SK-N-DZ (cell line): Measurements from ENCODE around the gene INSL3. TPM values are rescaled to one million over a fixed set of nuclear protein-coding genes. Genes with fewer than 3 reads are reported as not detected.

Source experiments
- DNase-seq: peaks from one replicate; pipeline ENCODE4 v3.0.0-alpha.2; 2015; ENCODE audit warnings: low spot score
- polyA plus RNA-seq, 2 experiments: library from polyadenylated mRNA; depleted of rRNA; stranded (reverse); fragments of >200 nt; gene quantifications; 2 replicates each; pipeline ENCODE4 v1.2.3, GENCODE V29; 2014

The INSL3 gene, protein sequence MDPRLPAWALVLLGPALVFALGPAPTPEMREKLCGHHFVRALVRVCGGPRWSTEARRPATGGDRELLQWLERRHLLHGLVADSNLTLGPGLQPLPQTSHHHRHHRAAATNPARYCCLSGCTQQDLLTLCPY
- polyA plus RNA-seq (2014; cell fraction: cytosol; rRNA removed) = not detected in 2 replicates
- polyA plus RNA-seq (2014; cell fraction: nucleus; rRNA removed) = not detected in 2 replicates

DNA sequence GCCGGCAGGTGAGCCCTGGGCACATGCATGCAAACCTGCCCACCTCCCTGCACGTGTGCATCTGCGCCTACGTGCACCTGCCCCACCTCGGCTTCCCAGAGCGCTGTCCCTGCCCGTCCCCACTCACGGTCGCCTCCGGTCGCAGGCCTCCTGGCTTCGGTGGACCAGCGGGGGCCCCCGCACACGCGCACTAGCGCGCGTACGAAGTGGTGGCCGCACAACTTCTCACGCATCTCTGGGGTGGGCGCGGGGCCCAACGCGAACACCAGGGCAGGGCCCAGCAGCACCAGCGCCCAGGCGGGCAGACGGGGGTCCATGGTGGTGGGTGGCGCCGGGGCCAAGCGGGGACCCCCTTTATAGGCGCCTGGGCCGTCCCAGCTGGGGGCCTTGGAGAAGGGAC, at the start of gene INSL3:
Gene INSL3 (minus strand): TSS at position 330 of the 400 bp plus-strand sequence. CDS start 13 bp downstream, at position 317.
- no peak for DNase-seq

DNA sequence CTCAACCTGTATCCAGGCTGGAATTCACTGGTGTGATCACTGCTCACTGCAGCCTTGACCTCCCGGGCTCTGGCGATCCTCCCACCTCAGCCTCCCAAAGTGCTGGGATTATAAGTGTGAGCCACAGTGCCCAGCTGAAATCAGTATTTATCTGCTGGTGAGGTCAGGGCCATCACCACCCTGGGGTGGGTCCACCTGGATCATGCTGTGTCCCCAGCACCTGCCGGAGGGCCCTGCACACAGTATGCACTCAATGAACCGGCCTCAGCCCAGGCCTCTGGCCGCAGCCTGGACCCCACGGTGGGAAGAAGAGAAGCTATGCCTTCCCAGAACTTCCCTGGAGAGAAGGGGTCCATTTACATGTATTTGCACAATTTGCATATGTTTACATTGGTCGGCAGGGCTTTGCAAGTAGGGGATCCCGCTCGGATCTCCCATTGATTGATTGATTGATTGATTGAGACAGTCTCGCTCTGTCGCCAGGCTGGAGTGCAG, 47.8 kb upstream of the INSL3 start:
- DNase-seq = no peak

DNA sequence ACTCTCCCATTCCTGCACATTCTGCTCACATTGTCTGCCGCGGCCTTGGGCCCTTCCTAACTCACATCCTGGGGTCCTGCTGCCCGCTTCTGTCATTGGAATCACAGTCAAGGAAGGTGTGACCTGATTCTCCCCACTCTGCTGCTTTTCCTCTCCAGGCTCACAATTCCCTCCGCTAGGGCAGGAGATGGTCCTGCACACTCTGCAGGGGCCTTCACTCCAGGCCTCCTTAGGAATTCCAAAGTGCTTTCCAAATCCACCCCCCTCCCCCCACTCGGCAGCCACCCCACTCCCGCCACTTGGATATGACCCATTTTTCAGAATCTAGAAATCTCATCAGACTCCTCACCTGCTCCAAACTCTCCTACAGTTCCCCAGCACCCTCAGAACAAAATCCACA, 47.4 kb upstream of the INSL3 start:
- DNase-seq = no peak

DNA sequence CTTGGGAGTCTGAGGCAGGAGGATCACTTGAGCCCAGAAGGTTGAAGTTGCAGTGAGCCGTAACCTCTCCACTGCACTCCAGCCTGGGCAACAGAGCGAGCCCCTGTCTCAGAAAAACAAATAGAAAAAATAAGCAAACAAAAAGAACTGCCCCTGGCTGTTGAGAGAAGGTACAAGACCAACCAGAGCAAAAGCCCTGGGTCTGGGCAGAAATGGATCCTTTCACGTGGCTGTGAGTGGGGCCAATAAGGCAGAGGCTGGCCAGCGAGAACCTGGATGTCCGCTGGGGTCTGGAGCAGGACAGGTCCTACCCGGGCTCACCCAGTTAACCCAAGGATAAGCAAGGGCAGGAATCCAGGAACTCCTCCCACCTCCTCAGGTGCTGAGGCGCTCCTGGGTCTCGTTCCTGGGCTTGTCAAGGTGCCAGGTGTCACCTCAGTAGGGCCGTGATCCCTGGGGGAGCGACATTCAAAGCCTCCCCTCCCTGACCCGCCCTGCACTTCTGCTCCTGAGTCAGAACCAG, 45.7 kb upstream of the INSL3 start:
- no peak for DNase-seq

DNA sequence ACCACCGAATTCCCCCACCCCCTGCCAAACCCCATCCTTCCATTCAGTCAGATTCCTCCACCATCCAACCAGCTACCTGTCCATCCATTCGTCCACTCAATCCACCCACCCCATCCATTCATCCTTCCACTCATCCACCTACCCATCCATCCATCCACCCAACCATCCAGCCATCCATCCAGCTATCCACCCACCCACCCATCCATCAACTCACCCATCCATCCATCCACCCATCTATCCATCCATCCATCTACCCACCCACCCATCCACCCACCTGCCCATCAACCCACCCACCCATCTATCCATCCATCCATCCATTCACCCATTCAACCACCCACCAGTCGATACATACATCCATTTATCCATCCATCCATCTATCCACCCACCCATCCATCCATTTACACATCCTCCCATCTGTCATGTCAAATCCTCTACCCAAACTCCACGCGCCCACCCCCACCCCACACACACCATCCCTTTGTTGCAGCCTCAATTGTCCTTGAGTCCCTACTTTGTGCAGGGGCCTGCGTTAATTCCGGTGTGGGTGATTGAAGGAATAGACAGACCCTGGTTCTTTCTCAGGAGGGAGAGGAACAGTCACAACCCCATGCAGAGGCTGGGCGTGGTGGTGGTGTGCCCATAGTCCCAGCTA, 45.1 kb upstream of the INSL3 start:
- no peak for DNase-seq

DNA sequence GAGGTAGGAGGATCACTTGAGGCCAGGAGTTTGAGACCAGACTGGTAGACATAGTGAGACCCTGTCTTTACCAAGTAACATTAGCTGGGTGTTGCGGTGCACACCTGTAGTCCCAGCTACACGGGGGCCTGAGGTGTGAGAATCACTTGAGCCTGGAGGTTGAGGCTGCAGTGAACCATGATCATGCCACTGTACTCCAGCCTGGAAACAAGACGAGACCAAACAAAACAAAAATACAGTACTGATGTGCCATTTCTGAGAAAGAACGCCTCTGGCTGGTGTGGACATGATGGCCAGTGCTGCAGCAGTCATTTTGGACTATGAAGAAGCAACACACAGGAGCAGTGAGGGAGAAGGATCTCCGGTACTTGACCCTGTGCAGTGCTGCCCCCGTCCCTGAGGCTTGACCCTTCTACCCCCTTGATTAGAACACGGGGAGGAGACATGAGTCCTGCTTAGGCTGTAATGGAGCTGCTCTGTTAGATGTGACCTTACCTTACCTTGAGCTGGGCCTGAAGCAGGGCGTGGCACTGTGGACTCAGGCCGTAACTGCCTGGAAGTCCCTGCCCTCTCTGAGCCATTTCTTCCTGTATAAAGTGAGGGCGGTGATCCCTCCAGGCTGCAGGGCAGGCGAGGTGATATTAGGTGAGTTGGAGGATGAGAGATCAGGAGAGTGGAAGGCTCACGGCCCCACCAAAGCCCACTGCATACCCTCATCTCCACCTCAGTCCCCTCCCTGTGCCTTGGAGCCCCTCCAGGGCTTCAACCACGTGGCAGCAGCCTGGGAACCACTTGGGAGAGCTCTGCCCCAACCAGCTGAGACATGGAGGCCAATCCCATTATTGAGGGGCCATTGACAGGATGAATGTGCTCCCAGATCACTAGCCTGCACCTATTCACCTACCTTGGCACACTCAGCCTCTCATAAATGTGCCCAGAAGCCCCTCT, 44.3 kb upstream of the INSL3 start:
- no peak for DNase-seq

DNA sequence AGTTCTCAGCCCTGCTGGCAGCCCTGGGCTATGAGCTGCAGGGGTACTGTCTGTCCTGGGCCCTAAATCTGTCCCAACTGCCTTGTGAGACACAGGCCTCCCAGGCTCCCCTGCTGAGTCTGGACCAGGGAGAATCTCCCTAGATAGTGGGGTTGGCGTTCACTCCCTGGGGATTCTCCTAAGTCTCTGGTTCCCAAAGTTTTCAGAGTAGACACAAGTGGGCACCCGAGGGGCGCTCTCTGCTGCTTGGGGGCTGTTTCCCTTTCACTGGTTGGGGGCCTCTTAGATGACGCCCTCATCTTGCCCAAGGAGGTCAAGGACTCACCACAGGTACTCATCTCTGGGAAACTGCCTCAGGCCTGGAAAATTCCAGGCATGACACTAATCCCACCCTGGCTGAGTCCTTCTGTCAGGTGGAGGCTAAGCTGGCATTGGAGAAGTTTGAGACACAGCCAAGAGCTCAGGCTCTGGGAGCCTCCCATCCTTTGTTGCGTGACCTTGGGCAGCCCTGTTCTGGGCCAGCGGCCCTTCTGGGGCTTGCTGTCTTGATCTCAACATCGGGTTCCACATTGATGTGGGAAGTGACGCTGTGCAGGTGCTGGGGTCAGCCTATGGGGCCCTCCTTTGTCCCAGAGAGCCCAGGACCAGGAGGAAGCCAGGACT, 42.3 kb upstream of the INSL3 start:
- no peak for DNase-seq

DNA sequence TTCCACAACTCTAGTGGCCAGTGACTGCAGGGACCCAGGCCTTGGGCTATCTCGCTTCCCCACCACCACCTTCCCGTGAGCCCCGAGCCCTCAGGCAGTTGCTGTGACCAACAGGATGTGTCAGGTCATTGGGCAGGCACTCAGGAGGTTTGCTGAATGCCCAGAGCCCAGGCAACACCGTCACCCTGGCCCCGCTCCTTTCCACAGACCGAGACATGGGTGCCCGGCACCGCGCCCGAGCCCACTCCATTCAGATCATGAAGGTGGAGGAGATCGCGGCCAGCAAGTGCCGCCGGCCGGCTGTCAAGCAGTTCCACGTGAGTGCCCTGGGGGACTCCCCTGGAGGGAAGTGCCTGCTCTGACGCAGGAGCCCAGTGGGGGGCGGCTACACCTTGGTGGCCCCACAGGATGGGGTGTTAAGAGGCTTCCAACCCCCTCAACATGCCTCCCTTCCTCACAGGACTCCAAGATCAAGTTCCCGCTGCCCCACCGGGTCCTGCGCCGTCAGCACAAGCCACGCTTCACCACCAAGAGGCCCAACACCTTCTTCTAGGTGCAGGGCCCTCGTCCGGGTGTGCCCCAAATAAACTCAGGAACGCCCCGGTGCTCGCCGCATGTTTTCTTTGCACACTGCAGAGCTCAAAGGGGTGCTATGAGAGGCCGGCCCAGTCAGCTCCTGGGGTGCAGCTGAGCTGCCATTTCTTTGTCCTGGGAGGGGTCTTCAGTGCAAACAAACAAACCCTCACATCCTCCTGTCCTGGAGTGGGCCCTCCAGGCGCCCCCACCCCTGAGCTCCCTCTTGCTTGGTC, 41.6 kb upstream of the INSL3 start:
- DNase-seq = no peak

DNA sequence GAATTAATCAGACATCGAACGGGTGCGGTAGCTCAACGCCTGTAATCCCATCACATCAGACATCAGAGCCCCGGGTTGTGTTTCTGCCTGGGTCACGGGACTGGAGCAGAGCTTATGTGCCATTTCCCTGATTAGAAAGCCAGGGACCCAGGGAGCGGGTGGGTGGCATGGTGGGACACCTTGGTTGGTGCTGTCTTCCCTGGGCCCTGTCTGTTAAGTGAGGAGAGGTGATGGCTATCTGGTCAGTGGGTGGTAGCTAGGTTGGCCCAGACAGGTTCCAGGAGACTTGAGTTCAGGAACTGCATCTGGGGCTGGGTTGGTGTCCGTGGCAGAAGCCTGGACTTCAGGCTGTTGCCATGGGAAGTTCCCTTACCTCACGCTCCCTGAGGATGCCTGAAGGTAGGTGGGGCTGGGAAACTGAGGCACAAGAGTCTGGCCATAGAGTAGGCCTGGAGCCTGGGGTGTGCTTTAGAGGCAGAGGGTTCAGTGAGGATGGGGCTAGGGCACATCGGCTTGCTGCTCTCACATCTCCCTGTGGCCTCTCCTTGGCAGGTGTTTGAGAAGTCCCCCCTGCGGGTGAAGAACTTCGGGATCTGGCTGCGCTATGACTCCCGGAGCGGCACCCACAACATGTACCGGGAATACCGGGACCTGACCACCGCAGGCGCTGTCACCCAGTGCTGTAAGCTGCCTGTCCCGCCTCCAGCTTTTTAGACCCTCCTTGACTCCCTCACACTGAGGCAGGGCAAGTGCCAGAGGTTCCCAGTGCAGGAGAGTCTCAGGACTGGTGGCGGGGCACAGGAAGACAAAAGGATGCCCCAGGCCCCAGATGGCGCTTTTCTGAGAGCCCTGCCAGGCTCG, 40.5 kb upstream of the INSL3 start:
- DNase-seq = no peak

DNA sequence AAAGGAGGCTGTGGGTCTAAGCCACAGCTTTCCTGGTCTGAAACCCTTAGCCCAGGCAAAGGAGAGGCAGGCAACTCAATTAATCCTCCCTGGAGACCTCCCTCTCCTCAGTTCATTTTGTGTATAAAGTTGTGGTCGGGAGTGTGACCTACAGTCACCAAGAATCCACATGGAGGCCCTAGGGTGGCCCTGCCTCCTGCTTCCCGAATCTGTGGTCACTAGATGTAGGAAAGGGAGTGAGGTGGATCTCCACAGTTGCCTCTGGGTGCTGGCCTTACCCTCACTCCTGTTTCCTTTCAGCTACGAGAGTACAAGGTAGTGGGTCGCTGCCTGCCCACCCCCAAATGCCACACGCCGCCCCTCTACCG, 39.7 kb upstream of the INSL3 start:
- no peak for DNase-seq

DNA sequence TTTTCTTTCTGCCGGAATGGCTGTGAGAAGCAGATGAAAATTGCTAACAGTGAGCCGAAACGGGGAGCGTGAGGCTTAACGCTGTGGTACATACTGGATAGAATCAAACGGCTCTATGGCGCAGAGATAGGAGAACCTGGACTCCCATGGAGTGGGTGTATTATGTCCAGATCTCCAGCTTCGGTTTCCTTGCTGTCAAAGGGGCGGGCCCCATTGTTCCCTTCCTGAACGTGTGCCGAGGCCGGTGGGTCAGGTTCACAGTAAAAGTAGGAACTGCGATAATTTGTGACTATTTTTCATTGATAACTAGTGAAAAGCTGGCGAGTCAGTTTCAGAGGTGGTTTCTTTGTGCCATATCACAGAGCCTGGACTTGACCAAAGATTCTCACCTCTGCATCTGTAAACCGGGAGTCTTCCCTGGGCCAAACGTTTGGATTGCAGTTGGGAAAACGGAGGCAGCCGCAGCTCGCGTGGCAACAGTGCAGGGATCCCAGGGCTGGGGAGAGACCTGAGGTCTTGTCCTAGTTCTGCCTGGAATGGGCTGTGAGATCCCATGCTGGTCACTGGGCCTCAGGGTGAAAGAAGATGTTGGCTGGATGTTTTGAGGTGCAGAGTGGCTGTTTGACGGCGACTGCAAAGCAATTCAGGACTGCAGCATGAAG, 39.1 kb upstream of the INSL3 start:
- no peak for DNase-seq

DNA sequence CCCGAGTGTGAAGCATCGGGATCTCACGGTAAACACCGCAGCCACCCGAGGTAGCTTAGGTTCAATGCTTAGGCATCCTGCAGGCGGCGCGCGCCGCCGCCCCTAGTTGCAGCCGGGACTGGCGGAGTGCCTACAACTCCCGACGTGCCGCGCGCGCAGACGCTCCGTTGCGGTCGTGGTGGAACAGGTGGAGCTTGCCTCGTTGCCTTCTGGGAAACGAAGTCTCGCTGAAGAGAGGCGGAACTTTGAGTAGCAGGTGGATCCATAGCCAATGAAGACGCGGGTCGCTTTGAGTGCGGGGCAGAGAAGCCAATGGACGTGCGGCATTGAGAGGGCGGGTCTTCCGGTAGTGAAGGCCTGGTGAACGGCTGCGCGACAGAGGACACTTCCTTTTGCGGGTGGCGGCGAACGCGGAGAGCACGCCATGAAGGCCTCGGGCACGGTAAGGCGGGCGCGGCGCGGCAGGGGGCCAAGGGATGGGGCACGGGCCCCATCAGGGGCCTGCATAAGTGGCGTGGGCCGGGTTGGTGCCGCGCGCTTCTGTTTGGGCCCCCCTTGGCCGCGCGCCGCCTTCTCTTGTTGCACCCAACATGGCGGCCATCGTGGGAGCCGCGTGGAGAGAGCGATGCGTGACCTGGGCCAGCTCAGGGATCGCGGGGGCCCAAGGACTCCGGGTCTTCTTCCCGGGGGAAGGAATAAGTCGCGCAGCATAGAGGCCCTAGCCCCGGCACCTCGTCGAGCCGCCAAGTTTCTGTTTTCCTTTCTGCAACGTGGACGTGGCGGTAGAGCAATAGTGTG, 38.4 kb upstream of the INSL3 start, which contains the start of gene RPL18A:
Gene RPL18A (plus strand): TSS at position 378 of the 798 bp plus-strand sequence. CDS start 47 bp downstream, at position 425.
- DNase-seq = peak; percentile 99

DNA sequence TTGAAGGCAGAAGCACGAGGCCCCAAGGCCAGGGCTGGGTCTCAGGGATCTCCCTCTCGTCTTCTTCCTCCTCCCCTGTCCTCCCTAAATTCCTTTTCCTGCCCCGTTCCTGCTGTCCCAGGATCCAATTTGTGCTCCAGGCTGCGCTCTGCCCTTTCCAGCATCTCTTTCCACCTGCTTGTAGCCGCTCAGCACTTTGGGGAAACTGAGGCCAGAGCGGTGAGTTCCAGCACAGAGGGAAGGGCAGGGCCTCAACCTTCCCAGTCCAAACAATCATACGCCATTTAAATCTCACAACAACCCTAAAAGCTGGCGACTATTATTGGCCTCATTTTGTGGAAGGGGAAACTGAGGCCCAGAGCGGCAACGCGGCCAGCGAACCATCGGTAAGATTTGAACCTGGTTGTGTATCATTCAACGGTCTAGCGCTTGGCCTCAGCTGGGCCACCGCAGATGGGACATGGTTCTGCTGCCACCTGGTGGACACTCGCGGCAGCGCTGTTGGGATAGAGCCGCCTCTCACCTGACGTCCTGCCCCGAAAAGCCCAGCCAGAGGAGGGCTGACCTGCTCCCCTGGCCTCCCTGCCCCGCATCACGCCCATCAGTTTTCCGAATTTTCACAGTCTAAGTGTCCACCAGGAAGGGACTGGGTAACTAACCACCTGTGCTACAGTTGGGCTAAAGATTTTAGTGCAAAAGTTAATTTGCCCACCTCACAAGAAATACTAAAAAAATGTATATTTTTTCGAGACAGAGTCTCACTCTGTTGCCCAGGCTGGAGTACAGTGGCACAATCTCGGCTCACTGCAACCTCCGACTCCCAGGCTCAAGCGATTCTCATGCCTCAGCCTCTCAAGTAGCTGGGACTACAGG, 34.2 kb upstream of the INSL3 start:
- DNase-seq = peak; percentile 68

DNA sequence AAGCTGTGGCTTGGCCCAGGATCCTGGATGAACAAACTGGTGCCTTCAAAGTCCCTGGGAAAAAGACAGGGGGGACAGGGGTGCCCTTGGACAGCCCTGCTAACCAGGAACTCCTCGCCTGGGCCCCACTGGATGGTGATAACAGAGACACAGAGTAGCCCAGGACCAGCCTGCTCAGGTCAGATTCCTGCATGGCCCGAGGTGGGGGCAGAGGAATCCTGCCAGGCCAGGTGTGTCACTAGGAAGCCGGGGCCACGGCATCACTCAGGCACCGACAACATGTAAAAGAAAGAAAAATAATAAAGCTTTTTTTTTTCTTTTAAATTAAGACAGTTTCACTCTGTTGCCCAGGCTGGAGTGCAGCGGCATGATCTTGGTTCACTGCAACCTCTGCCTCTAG, 32.7 kb upstream of the INSL3 start:
- no peak for DNase-seq

DNA sequence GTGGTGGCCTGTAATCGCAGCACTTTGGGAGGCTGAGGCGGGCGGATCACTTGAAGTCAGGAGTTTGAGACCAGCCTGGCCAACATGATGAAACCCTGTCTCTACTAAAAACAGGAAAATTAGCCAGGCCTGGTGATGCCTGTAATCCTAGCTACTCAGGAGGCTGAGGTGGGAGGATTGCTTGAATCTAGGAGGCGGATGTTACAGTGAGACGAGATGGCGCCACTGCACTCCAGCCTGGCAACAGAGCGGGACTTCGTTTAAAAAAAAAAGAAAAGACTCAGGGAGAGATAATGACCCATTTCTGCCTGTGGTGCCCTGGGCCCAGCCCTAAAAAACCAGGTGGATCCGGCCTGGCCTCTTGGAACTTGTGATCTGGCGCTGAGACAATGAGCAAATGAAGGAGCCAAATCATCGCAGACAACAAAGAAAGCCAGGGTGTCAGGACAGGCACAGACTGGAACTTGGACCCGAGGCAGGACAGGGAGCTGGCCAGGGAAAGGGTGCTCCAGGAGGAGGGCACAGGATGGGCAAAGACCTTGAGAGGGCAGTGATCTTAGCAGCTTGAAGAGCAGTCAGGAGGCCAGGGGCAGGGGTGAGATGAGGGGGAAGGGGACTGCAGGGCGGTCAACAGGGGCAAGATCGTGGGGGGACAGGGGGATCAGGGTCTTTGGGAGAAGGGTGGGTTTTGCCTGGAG, 27.4 kb upstream of the INSL3 start:
- no peak for DNase-seq

DNA sequence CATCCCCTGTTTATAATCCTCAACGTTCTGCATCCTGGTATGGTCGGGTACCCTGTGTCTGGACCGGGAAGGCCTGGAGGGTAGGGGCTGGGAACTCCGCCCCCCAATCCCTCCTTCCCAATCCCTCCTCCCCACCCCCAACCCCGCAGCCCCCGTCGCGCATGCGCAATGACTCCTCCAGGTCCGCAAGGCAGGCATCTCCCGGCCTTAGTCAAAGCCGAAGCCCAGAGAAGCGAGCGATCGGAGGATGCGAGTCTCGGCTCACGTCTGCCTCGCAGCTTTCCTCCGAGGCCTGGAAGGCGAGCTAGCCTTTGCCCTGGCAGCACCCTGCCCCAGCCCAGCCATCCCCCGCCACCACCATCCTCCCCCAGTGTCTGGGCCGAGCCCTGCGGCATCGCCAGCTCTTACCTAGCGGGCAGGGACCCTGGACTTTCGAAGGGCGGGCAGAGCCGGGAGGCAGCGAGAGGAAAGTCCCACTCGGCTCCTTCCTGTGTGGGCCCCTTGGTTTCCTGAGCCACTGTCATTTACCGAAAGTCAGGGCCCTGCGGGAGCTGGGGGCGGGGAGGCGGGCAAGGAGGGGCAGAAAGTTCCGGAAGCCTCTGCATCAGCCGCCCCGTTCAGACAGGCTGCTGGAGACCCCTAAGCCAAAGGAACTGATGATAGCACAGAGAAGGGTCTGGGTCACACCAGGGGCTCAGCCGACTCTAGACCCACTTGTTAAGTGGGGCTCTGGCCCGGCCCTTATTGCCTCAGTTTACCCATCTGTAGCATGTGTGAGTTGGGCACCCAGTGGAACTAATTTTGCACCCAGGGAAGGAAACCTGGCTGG, 26.4 kb upstream of the INSL3 start, which contains the start of gene JAK3:
Gene JAK3 (minus strand): TSS at position 445 of the 829 bp plus-strand sequence. CDS start 3,565 bp downstream, outside the sequence.
- peak; percentile 78 for DNase-seq
